ENCODE measurements around the gene AAK1.
"Not testable (repeated sequence)": the region's sequence is repeated elsewhere in the genome, so short reads cannot be mapped to it uniquely, and the experiment has no call there.

Gene AAK1

DNA sequence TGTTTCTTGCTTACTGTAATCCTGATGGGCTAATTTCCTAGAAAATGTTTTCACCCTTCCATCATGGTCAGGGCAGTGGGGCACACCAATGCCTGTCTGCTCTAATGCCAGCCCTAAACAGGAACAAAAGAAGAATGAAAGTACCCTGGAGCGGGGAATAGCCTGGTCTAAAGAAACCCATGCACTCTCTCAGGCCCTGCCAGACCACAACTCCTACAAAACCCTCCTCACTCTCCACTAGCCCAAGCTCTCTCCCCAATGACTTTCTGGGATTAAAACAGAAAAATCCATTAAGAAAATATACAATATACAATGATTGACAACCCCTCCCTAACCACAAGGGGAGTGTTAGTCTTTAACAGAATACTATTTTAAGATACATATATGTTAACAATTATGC, 67.6 kb downstream of the AAK1 start:
- Histone ChIP-seq H3K4me3 (ENCODE audit: insufficient read length, low read depth) (no peak overlapping the region), H3K27me3 (ENCODE audit: insufficient read depth, insufficient read length) (no peaks in the 10 kb centered on the region), H3K9ac (ENCODE audit: insufficient read length, low read depth) (no peak overlapping the region), H3K9me3 (ENCODE audit: insufficient read depth, low read length) (no peaks in the 10 kb centered on the region), H3K4me1 (ENCODE audit: insufficient read depth, insufficient read length) (no peaks in the 10 kb centered on the region), H3K36me3 (ENCODE audit: insufficient read depth, insufficient read length, low read length) (no peaks in the 10 kb centered on the region)
- no peak for TF ChIP-seq YY1 (IDR thresholded peaks at IDR 0.05; ENCODE audit: insufficient read depth, insufficient read length)
- TF ChIP-seq SUZ12 (IDR thresholded peaks at IDR 0.05; ENCODE audit: extremely low read depth, insufficient read depth, insufficient read length) = no peak
- no peak for TF ChIP-seq ZNF274 (IDR thresholded peaks at IDR 0.05; ENCODE audit: low read depth, low read length)
- no peak for DNase-seq (ENCODE audit: low read depth, low spot score)

GRCh38 chr2:69575371-69575770, 68.2 kb downstream of the AAK1 start:
- H3K4me1 ChIP-seq (ENCODE audit: insufficient read depth, insufficient read length); DNase-seq (ENCODE audit: low read depth, low spot score): not testable (repeated sequence)

DNA sequence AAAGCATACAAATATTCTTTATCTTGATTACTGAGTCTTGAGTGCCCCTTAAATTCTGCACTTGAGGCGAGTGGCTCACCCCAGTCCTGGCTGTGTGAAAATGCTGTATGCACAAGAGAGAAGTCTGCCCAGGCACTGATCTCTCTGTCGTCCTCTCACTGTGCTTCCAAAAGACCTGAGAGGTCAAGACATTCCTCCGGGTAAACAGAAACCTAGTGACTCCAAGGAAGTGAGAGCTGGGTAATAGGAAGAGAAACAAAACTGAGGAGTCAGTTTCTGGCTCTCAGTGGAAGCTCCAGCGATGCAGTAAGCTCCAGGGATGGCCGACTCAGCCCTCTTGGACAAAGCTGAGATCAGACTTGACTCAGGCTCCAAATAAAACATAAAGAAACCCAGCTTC, 70.9 kb downstream of the AAK1 start:
- no peaks in the 10 kb centered on the region for H3K9me3 ChIP-seq (ENCODE audit: insufficient read depth, low read length)
- TF ChIP-seq YY1 (IDR thresholded peaks at IDR 0.05; ENCODE audit: insufficient read depth, insufficient read length) (no peak), SUZ12 (IDR thresholded peaks at IDR 0.05; ENCODE audit: extremely low read depth, insufficient read depth, insufficient read length) (no peak), ZNF274 (IDR thresholded peaks at IDR 0.05; ENCODE audit: low read depth, low read length) (no peak)
- H3K9ac ChIP-seq (ENCODE audit: insufficient read length, low read depth) = no peak overlapping the region
- H3K27me3 ChIP-seq (ENCODE audit: insufficient read depth, insufficient read length) = no peaks in the 10 kb centered on the region
- H3K4me1 ChIP-seq (ENCODE audit: insufficient read depth, insufficient read length) = no peaks in the 10 kb centered on the region
- H3K36me3 ChIP-seq (ENCODE audit: insufficient read depth, insufficient read length, low read length) = no peaks in the 10 kb centered on the region
- H3K4me3 ChIP-seq (ENCODE audit: insufficient read length, low read depth) = no peak overlapping the region
- no peak for DNase-seq (ENCODE audit: low read depth, low spot score)

More at GRCh38 chr2:69575371-69575770, 68.2 kb downstream of the AAK1 start:
- H3K9me3 ChIP-seq (ENCODE audit: insufficient read depth, low read length); H3K9ac ChIP-seq (ENCODE audit: insufficient read length, low read depth); H3K27me3 ChIP-seq (ENCODE audit: insufficient read depth, insufficient read length); H3K4me3 ChIP-seq (ENCODE audit: insufficient read length, low read depth); H3K36me3 ChIP-seq (ENCODE audit: insufficient read depth, insufficient read length, low read length): not testable (repeated sequence)

- no peak for DNase-seq (ENCODE audit: low read depth, low spot score)
- Histone ChIP-seq H3K9ac (ENCODE audit: insufficient read length, low read depth) (no peak overlapping the region), H3K36me3 (ENCODE audit: insufficient read depth, insufficient read length, low read length) (no peaks in the 10 kb centered on the region), H3K27me3 (ENCODE audit: insufficient read depth, insufficient read length) (no peaks in the 10 kb centered on the region), H3K4me3 (ENCODE audit: insufficient read length, low read depth) (no peak overlapping the region), H3K9me3 (ENCODE audit: insufficient read depth, low read length) (no peaks in the 10 kb centered on the region), H3K4me1 (ENCODE audit: insufficient read depth, insufficient read length) (no peaks in the 10 kb centered on the region)
- TF ChIP-seq YY1 (IDR thresholded peaks at IDR 0.05; ENCODE audit: insufficient read depth, insufficient read length) (no peak), ZNF274 (IDR thresholded peaks at IDR 0.05; ENCODE audit: low read depth, low read length) (no peak), SUZ12 (IDR thresholded peaks at IDR 0.05; ENCODE audit: extremely low read depth, insufficient read depth, insufficient read length) (no peak)
Measured at GRCh38 chr2:69571189-69571588, 72.3 kb downstream of the AAK1 start.

DNA sequence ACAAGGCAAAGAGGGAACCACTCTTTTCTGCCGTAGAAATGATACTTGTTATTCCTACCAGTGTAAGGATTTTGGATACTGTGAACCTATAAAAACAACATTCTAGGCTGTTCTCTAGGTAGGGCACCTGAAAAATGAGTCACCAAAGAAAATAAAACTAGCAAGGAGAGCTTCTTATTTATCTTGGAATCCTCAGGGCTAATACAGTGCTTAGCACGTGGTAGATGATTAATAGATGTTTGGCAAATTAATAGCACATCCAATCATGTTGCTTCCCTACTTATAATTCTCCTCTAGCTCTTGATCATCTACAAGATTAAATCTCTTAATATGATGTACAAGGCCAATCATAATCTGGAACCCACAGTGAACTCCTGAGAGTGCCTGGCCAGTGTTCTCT, 73.1 kb downstream of the AAK1 start:
- Histone ChIP-seq H3K27me3 (ENCODE audit: insufficient read depth, insufficient read length) (no peaks in the 10 kb centered on the region), H3K9ac (ENCODE audit: insufficient read length, low read depth) (no peak overlapping the region), H3K4me3 (ENCODE audit: insufficient read length, low read depth) (no peak overlapping the region), H3K9me3 (ENCODE audit: insufficient read depth, low read length) (no peaks in the 10 kb centered on the region), H3K4me1 (ENCODE audit: insufficient read depth, insufficient read length) (no peaks in the 10 kb centered on the region), H3K36me3 (ENCODE audit: insufficient read depth, insufficient read length, low read length) (peaks cover 6% of the 10 kb centered on the region)
- no peak for DNase-seq (ENCODE audit: low read depth, low spot score)
- TF ChIP-seq SUZ12 (IDR thresholded peaks at IDR 0.05; ENCODE audit: extremely low read depth, insufficient read depth, insufficient read length) (no peak), YY1 (IDR thresholded peaks at IDR 0.05; ENCODE audit: insufficient read depth, insufficient read length) (no peak), ZNF274 (IDR thresholded peaks at IDR 0.05; ENCODE audit: low read depth, low read length) (no peak)

DNA sequence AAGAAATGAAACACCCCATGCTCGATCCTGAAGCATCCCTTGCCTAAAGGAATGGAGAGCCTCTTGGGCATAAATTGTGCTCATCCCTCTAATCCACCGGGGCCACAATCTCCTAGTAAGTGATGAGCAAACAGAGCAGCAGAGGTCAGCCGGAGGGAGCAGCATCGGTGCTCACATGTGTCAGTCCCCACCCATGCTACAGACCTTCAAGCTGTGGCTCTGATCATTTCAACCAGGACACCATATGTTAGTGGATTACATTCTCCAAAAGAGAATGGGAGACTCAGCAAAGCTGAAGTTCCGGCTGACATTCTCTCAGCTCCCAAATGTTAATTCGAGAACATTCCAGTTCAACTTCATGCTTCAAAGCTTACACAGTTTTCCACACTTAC, 75.6 kb downstream of the AAK1 start:
- Histone ChIP-seq H3K9me3 (ENCODE audit: insufficient read depth, low read length) (no peaks in the 10 kb centered on the region), H3K4me3 (ENCODE audit: insufficient read length, low read depth) (no peak overlapping the region), H3K4me1 (ENCODE audit: insufficient read depth, insufficient read length) (no peaks in the 10 kb centered on the region), H3K36me3 (ENCODE audit: insufficient read depth, insufficient read length, low read length) (peaks cover 8% of the 10 kb centered on the region), H3K9ac (ENCODE audit: insufficient read length, low read depth) (no peak overlapping the region), H3K27me3 (ENCODE audit: insufficient read depth, insufficient read length) (no peaks in the 10 kb centered on the region)
- TF ChIP-seq YY1 (IDR thresholded peaks at IDR 0.05; ENCODE audit: insufficient read depth, insufficient read length) (no peak), ZNF274 (IDR thresholded peaks at IDR 0.05; ENCODE audit: low read depth, low read length) (no peak), SUZ12 (IDR thresholded peaks at IDR 0.05; ENCODE audit: extremely low read depth, insufficient read depth, insufficient read length) (no peak)
- DNase-seq (ENCODE audit: low read depth, low spot score) = no peak

- Histone ChIP-seq H3K27me3 (ENCODE audit: insufficient read depth, insufficient read length) (no peaks in the 10 kb centered on the region), H3K4me1 (ENCODE audit: insufficient read depth, insufficient read length) (no peaks in the 10 kb centered on the region), H3K9me3 (ENCODE audit: insufficient read depth, low read length) (no peaks in the 10 kb centered on the region), H3K9ac (ENCODE audit: insufficient read length, low read depth) (no peak overlapping the region), H3K4me3 (ENCODE audit: insufficient read length, low read depth) (no peak overlapping the region), H3K36me3 (ENCODE audit: insufficient read depth, insufficient read length, low read length) (peaks cover 8% of the 10 kb centered on the region)
- DNase-seq (ENCODE audit: low read depth, low spot score) = no peak
- TF ChIP-seq YY1 (IDR thresholded peaks at IDR 0.05; ENCODE audit: insufficient read depth, insufficient read length) = no peak
- TF ChIP-seq ZNF274 (IDR thresholded peaks at IDR 0.05; ENCODE audit: low read depth, low read length) = no peak
- no peak for TF ChIP-seq SUZ12 (IDR thresholded peaks at IDR 0.05; ENCODE audit: extremely low read depth, insufficient read depth, insufficient read length)
Measured at GRCh38 chr2:69567157-69567908, 76.2 kb downstream of the AAK1 start.

All from NT2/D1 (cell line).